Ishikawa (cell line): Measurements from ENCODE around the gene CORO2B.

ENCODE experiments used
- CEBPB ChIP-seq: IDR thresholded peaks from 2 replicates; pipeline ENCODE4 v1.6.1; 2012
- CREB1 ChIP-seq: IDR thresholded peaks from 2 replicates; pipeline ENCODE4 v1.6.1; 2012; ENCODE audit warnings: low read depth
- EP300 ChIP-seq: IDR thresholded peaks from 2 replicates; pipeline ENCODE4 v1.6.1; 2012; ENCODE audit warnings: borderline replicate concordance
- NFIC ChIP-seq: IDR thresholded peaks from 2 replicates; pipeline ENCODE4 v1.6.1; 2012
- RAD21 ChIP-seq: IDR thresholded peaks from 2 replicates; pipeline ENCODE4 v1.6.1; 2012; ENCODE audit warnings: low read depth
- TAF1 ChIP-seq: IDR thresholded peaks from 2 replicates; pipeline ENCODE4 v1.6.1; 2012; ENCODE audit warnings: low read depth, mild to moderate bottlenecking
- TCF12 ChIP-seq: IDR thresholded peaks from 2 replicates; pipeline ENCODE4 v1.6.1; 2012; ENCODE audit warnings: low read depth
- TEAD4 ChIP-seq: IDR thresholded peaks from 2 replicates; pipeline ENCODE4 v1.6.1; 2012
- YY1 ChIP-seq: IDR thresholded peaks from 2 replicates; pipeline ENCODE4 v1.6.1; 2012; ENCODE audit warnings: low read depth
- TF ChIP-seq, protein P1 (sequence below): IDR thresholded peaks from 2 replicates; pipeline ENCODE4 v1.6.1; 2012; ENCODE audit warnings: low read depth, mild to moderate bottlenecking
- TF ChIP-seq, protein P2 (sequence below): IDR thresholded peaks from 2 replicates; pipeline ENCODE4 v1.6.1; 2012

DNA sequence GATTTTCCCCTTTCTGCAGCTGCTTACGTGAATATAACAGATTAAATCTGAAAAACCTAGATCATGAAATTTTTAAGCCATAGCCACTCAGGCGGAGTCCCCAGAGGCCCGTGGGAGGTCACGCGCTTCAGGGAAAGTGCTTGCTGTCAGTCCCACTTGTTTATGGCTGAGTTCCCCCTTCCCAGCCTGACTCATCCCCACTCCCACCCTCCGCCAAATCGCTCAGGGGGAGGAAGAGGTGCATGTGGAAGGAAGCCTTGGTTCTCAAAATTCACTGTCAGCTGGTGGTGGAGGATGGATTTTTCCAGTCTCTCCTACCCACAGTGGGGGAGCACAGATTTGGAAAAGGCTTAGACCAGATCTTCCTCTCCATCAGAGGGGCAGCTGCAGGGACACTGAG is 67.4 kb downstream of the CORO2B start:
- TF ChIP-seq EP300 (no peak), RAD21 (no peak), TCF12 (no peak), YY1 (no peak), NFIC (no peak), TEAD4 (no peak), TAF1 (no peak), CREB1 (no peak), CEBPB (no peak)
- TF ChIP-seq, protein P1, sequence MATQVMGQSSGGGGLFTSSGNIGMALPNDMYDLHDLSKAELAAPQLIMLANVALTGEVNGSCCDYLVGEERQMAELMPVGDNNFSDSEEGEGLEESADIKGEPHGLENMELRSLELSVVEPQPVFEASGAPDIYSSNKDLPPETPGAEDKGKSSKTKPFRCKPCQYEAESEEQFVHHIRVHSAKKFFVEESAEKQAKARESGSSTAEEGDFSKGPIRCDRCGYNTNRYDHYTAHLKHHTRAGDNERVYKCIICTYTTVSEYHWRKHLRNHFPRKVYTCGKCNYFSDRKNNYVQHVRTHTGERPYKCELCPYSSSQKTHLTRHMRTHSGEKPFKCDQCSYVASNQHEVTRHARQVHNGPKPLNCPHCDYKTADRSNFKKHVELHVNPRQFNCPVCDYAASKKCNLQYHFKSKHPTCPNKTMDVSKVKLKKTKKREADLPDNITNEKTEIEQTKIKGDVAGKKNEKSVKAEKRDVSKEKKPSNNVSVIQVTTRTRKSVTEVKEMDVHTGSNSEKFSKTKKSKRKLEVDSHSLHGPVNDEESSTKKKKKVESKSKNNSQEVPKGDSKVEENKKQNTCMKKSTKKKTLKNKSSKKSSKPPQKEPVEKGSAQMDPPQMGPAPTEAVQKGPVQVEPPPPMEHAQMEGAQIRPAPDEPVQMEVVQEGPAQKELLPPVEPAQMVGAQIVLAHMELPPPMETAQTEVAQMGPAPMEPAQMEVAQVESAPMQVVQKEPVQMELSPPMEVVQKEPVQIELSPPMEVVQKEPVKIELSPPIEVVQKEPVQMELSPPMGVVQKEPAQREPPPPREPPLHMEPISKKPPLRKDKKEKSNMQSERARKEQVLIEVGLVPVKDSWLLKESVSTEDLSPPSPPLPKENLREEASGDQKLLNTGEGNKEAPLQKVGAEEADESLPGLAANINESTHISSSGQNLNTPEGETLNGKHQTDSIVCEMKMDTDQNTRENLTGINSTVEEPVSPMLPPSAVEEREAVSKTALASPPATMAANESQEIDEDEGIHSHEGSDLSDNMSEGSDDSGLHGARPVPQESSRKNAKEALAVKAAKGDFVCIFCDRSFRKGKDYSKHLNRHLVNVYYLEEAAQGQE: no peak
- TF ChIP-seq, protein P2, sequence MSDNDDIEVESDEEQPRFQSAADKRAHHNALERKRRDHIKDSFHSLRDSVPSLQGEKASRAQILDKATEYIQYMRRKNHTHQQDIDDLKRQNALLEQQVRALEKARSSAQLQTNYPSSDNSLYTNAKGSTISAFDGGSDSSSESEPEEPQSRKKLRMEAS: no peak
